Activated gamma-delta T cell treated with anti-CD3 and anti-CD28 coated beads, Interleukin-2, amount 50 U/mL, for 16 hours (primary cell): ENCODE results near the gene ASIC5.

Experiments
- DNase-seq: peaks from one replicate; pipeline ENCODE4 v3.0.0-alpha.2; 2020; ENCODE audit warnings: low read depth

The ASIC5 gene

GRCh38 chr4:155879767-155880166 lies 13.7 kb upstream of the ASIC5 start:
- no peak for DNase-seq

GRCh38 chr4:155878611-155879010 lies 12.5 kb upstream of the ASIC5 start:
- DNase-seq = no peak

DNA sequence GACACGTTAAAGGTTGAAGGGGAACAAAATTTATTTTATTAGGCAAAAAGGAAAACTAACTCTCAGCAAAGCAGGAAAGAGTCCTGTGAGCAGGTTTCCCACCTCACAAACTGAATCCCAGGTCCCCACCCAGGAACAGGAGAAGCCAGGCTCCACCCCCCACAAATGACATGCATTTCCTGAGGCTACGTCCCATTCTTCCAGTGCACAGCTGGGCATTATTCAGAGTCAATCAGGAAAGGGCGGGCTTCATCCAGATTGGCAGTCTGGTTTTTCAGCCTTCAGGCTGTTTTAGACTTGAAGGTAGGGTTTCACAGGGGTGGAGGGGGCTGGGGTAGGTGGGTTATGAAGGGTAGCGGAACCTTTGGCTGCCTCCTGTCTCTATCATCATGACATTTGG lies 11.9 kb upstream of the ASIC5 start:
- no peak for DNase-seq

DNA sequence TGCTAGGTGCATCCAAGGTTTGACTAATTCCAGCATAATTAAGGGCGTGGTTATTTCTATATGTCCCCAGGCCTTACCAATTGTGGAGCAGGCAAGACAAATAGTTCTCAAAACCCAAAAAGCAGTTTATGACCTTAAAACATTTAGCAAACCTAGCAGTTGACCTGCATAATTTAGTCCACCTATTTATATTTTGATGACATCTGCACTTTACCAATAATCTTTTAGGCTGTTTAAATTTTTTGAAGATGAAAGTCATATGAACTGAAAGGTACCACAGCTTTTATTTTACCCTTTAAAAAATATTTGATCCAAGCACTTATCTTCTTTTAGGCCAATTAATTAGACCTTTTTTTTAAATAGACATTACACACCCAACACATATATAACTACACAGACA lies 9.8 kb upstream of the ASIC5 start:
- DNase-seq = no peak

- DNase-seq = no peak
Observed at GRCh38 chr4:155855897-155856296, 10.2 kb downstream of the ASIC5 start.

GRCh38 chr4:155854582-155855226 lies 11.4 kb downstream of the ASIC5 start:
- no peak for DNase-seq

DNA sequence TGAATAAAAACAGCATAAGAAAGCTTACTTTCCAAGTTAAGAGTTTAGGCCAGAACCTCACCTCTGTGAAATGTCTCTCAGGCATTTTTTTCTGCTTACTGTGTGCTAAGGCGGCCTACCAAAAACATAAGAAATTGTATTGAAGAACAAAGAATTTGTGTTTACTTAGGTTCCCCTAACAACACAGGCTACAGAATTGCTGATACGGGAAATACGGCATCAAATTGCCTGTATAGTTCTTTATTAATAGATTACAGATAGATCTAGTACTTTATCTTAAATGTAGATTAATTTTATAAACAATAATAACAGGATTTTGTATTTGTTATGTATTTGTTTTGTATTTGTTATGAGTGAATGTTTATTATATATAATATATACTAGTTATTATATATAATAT lies 12.9 kb downstream of the ASIC5 start:
- DNase-seq = no peak

GRCh38 chr4:155849042-155849441 lies 17.0 kb downstream of the ASIC5 start:
- DNase-seq = no peak

GRCh38 chr4:155846929-155847328 lies 19.1 kb downstream of the ASIC5 start:
- DNase-seq = no peak

GRCh38 chr4:155842080-155842479 lies 24.0 kb downstream of the ASIC5 start:
- DNase-seq = no peak

- DNase-seq = no peak
Observed at GRCh38 chr4:155837203-155837796, 28.8 kb downstream of the ASIC5 start.

DNA sequence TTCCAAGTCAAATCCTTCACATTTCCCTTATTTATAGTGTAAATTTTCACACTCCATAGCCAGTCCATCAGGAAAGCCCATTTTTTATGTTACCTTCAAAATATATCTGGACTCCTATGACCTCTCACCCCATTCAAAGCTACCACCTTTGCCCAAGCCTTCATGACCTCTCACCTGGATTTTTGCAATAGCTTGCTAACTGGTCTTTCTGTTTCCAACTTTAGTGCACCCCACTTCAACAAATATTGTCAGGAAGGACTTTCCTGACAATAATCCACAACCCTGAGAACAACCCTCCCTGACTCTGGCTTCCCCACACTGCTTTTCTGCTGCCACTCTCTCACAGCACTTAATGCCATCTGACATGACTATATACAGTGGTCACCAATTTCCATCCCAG lies 33.4 kb downstream of the ASIC5 start:
- no peak for DNase-seq

DNA sequence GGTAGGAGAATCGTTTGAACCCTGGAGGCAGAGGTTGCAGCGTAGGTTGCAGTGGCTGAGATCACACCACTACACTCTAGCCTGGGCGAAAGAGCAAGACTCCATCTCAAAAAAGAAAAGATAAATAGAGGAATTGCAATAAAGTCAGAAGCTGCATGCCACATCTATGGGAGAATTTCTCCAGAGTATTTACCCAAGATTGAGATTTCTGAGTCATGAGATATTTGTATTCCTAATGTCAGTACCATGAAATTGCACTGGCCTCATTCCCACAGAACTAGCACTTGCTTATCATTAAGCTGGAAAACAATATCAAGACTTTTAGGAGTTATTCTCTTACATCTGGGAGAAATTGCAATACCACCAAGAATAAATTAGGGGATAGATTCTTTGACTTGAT lies 37.4 kb downstream of the ASIC5 start:
- no peak for DNase-seq

GRCh38 chr4:155822572-155822971 lies 43.5 kb downstream of the ASIC5 start:
- DNase-seq = no peak

DNA sequence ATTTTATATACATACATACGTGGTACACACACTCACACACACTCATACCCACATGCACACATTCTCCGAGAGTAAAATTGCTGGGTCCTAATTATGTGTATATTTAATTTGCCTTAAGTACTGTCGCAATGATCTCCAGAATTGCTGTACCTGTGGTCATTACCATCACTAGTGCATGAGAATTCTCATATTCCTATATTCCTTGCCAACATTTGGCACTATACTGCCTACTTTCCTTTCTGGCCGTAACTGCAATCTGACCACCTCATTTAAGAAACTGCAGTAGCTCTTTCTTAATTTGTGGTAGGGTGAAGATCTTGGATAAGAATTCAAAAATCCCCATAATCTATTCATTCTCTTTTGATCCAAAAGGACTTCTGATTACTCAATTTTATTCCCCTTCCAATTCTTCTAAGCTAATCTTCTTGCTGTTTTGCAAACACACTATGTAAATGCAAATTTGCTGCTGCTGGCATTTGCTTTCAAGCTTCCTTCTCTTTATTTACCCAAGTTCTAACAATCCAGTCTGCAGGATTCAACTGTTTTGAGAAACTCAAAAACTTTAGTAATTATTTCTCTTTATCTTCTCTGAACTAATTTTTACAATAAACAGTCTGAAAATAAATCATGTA lies 45.1 kb downstream of the ASIC5 start:
- DNase-seq = no peak

GRCh38 chr4:155819066-155819465 lies 47.0 kb downstream of the ASIC5 start:
- DNase-seq = no peak

GRCh38 chr4:155818639-155819038 lies 47.4 kb downstream of the ASIC5 start:
- no peak for DNase-seq

- DNase-seq = no peak
Observed at GRCh38 chr4:155811083-155811482, 55.0 kb downstream of the ASIC5 start.

GRCh38 chr4:155809835-155810234 lies 56.2 kb downstream of the ASIC5 start:
- DNase-seq = no peak

- DNase-seq = no peak
Observed at GRCh38 chr4:155807021-155807420, 59.1 kb downstream of the ASIC5 start.

DNA sequence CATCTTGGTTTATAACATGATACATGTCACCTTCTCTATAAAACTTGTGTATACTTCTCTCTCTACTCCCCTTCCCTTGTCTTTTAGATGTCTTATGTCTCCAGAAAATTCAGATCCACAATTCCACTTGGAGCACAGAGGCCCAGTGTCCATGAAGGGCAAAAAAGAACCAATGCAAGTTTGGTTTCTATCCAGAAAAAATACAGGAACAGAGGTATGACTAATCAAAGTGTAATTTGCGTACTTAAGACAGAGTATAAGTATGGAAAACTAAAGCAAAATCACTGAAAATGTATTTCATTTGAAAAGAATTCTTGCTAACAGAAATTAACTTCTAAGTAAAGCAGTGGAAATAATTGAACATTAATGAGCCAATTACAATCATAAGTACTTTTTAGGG lies 61.1 kb downstream of the ASIC5 start:
- no peak for DNase-seq

GRCh38 chr4:155802190-155802959 lies 63.7 kb downstream of the ASIC5 start:
- no peak for DNase-seq
